HepG2 (cell line): ENCODE results near the gene SERTM2.

Source experiments
- JUNB ChIP-seq: sonication (generic); formaldehyde crosslinking; IDR thresholded peaks from 2 replicates; pipeline ENCODE4 v1.8.0; 2022; ENCODE audit warnings: missing genetic modification reagents, mild to moderate bottlenecking, borderline replicate concordance
- MYC ChIP-seq: sonication (generic); formaldehyde crosslinking; IDR thresholded peaks from 2 replicates; pipeline ENCODE4 v1.9.0; 2021; ENCODE audit warnings: missing genetic modification reagents, borderline replicate concordance
- PRMT3 ChIP-seq: sonication (generic); formaldehyde crosslinking; IDR thresholded peaks from 2 replicates; pipeline ENCODE4 v1.8.1; 2022; ENCODE audit warnings: low read depth, mild to moderate bottlenecking, moderate library complexity, missing genetic modification reagents, borderline replicate concordance
- PRPF4 ChIP-seq: fragments of 200-400 bp; formaldehyde crosslinking; IDR thresholded peaks from 2 replicates; pipeline ENCODE4 v1.6.1; 2016; ENCODE audit warnings: low read length, low read depth; ENCODE audit not compliant: poor library complexity, severe bottlenecking
- ZBTB8A ChIP-seq: sonication (generic); formaldehyde crosslinking; IDR thresholded peaks from 2 replicates; pipeline ENCODE4 v1.4.0; 2020; ENCODE audit warnings: mild to moderate bottlenecking, low read depth, missing genetic modification reagents, borderline replicate concordance
- ZNF484 ChIP-seq: sonication (generic); formaldehyde crosslinking; IDR thresholded peaks from 2 replicates; pipeline ENCODE4 v1.5.1; 2020; ENCODE audit warnings: mild to moderate bottlenecking, low read depth, missing genetic modification reagents, borderline replicate concordance
- TF ChIP-seq, protein P1 (sequence below), 2 experiments: IDR thresholded peaks; 2 replicates each; pipeline ENCODE4 v1.6.1; 2011 to 2012; ENCODE audit warnings: low read length in 2 of 2, borderline replicate concordance in 1 of 2, low read depth in 1 of 2, mild to moderate bottlenecking in 1 of 2, moderate library complexity in 1 of 2
- TF ChIP-seq, protein P2 (sequence below): sonication (generic); formaldehyde crosslinking; IDR thresholded peaks from 2 replicates; pipeline ENCODE4 v1.5.0; 2020; ENCODE audit warnings: mild to moderate bottlenecking, missing genetic modification reagents, moderate library complexity
- TF ChIP-seq, protein P3 (sequence below): IDR thresholded peaks from 2 replicates; pipeline ENCODE4 v1.6.1; 2016; ENCODE audit warnings: low read depth
- TF ChIP-seq, protein P4 (sequence below): IDR thresholded peaks from 2 replicates; pipeline ENCODE4 v1.6.1; 2016; ENCODE audit warnings: low read depth, control low read depth

DNA sequence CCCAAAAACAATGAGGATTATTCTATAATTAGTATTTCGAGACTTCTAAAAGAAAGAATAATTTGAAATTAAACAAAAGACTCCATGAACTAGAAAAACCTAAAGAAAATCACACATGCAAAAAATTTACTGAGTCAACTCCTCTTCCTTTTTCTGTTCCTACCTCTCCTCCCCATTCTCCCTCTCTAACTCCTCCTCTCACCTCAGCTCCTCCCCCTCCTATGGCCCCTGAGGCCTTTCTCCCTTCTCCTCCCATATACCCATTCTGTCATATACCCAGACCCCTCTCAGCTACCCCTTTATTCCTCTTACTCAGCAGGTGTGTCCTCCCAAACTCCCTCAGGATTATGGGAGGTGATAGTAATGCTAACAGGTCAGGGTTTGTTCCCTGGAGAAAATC, 57.4 kb downstream of the SERTM2 start:
- TF ChIP-seq, protein P1, sequence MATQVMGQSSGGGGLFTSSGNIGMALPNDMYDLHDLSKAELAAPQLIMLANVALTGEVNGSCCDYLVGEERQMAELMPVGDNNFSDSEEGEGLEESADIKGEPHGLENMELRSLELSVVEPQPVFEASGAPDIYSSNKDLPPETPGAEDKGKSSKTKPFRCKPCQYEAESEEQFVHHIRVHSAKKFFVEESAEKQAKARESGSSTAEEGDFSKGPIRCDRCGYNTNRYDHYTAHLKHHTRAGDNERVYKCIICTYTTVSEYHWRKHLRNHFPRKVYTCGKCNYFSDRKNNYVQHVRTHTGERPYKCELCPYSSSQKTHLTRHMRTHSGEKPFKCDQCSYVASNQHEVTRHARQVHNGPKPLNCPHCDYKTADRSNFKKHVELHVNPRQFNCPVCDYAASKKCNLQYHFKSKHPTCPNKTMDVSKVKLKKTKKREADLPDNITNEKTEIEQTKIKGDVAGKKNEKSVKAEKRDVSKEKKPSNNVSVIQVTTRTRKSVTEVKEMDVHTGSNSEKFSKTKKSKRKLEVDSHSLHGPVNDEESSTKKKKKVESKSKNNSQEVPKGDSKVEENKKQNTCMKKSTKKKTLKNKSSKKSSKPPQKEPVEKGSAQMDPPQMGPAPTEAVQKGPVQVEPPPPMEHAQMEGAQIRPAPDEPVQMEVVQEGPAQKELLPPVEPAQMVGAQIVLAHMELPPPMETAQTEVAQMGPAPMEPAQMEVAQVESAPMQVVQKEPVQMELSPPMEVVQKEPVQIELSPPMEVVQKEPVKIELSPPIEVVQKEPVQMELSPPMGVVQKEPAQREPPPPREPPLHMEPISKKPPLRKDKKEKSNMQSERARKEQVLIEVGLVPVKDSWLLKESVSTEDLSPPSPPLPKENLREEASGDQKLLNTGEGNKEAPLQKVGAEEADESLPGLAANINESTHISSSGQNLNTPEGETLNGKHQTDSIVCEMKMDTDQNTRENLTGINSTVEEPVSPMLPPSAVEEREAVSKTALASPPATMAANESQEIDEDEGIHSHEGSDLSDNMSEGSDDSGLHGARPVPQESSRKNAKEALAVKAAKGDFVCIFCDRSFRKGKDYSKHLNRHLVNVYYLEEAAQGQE (IDR thresholded peaks at IDR 0.05; ENCODE audit: borderline replicate concordance in 1 of 2, low read depth in 1 of 2, low read length in 2 of 2): no peak
- TF ChIP-seq, protein P2, sequence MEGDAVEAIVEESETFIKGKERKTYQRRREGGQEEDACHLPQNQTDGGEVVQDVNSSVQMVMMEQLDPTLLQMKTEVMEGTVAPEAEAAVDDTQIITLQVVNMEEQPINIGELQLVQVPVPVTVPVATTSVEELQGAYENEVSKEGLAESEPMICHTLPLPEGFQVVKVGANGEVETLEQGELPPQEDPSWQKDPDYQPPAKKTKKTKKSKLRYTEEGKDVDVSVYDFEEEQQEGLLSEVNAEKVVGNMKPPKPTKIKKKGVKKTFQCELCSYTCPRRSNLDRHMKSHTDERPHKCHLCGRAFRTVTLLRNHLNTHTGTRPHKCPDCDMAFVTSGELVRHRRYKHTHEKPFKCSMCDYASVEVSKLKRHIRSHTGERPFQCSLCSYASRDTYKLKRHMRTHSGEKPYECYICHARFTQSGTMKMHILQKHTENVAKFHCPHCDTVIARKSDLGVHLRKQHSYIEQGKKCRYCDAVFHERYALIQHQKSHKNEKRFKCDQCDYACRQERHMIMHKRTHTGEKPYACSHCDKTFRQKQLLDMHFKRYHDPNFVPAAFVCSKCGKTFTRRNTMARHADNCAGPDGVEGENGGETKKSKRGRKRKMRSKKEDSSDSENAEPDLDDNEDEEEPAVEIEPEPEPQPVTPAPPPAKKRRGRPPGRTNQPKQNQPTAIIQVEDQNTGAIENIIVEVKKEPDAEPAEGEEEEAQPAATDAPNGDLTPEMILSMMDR (CRISPR knock-in tag): no peak
- no peak for TF ChIP-seq PRMT3 (CRISPR knock-in tag)
- no peak for TF ChIP-seq ZBTB8A (CRISPR knock-in tag)
- no peak for TF ChIP-seq PRPF4
- no peak for TF ChIP-seq JUNB (CRISPR knock-in tag)
- no peak for TF ChIP-seq ZNF484 (CRISPR knock-in tag)
- TF ChIP-seq, protein P3, sequence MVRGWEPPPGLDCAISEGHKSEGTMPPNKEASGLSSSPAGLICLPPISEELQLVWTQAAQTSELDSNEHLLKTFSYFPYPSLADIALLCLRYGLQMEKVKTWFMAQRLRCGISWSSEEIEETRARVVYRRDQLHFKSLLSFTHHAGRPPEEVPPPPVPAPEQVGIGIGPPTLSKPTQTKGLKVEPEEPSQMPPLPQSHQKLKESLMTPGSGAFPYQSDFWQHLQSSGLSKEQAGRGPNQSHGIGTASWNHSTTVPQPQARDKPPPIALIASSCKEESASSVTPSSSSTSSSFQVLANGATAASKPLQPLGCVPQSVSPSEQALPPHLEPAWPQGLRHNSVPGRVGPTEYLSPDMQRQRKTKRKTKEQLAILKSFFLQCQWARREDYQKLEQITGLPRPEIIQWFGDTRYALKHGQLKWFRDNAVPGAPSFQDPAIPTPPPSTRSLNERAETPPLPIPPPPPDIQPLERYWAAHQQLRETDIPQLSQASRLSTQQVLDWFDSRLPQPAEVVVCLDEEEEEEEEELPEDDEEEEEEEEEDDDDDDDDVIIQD: no peak
- TF ChIP-seq, protein P4, sequence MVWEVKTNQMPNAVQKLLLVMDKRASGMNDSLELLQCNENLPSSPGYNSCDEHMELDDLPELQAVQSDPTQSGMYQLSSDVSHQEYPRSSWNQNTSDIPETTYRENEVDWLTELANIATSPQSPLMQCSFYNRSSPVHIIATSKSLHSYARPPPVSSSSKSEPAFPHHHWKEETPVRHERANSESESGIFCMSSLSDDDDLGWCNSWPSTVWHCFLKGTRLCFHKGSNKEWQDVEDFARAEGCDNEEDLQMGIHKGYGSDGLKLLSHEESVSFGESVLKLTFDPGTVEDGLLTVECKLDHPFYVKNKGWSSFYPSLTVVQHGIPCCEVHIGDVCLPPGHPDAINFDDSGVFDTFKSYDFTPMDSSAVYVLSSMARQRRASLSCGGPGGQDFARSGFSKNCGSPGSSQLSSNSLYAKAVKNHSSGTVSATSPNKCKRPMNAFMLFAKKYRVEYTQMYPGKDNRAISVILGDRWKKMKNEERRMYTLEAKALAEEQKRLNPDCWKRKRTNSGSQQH (CRISPR knock-in tag): no peak
- TF ChIP-seq MYC (CRISPR knock-in tag): no peak
